ENCODE results near the gene JAZF1.

Gene JAZF1

GRCh38 chr7:28191184-28191583 lies 10.6 kb upstream of the JAZF1 start:
- DNase-seq: no peak

GRCh38 chr7:28190077-28190710 lies 9.6 kb upstream of the JAZF1 start:
- DNase-seq: no peak

- DNase-seq: no peak
Measured at GRCh38 chr7:28187012-28187411, 6.4 kb upstream of the JAZF1 start.

GRCh38 chr7:28183627-28184026 lies 3.0 kb upstream of the JAZF1 start:
- no peak for DNase-seq

GRCh38 chr7:28182071-28182471 lies 1.5 kb upstream of the JAZF1 start:
- no peak for DNase-seq

GRCh38 chr7:28181416-28181815 lies 821 bp upstream of the JAZF1 start:
- DNase-seq: no peak

- no peak for DNase-seq
Measured at GRCh38 chr7:28180031-28180363, 598 bp downstream of the JAZF1 start.

- DNase-seq: no peak
Measured at GRCh38 chr7:28179120-28180030, 1.2 kb downstream of the JAZF1 start.

GRCh38 chr7:28178599-28178998 lies 2.0 kb downstream of the JAZF1 start:
- DNase-seq: no peak

GRCh38 chr7:28177836-28178235 lies 2.8 kb downstream of the JAZF1 start:
- DNase-seq: no peak

- no peak for DNase-seq
Measured at GRCh38 chr7:28176645-28177044, 4.0 kb downstream of the JAZF1 start.

- DNase-seq: no peak
Measured at GRCh38 chr7:28176174-28176573, 4.4 kb downstream of the JAZF1 start.

- DNase-seq: no peak
Measured at GRCh38 chr7:28174901-28175661, 5.5 kb downstream of the JAZF1 start.

GRCh38 chr7:28174442-28174841 lies 6.2 kb downstream of the JAZF1 start:
- DNase-seq: no peak

GRCh38 chr7:28173531-28173930 lies 7.1 kb downstream of the JAZF1 start:
- no peak for DNase-seq

GRCh38 chr7:28172958-28173357 lies 7.6 kb downstream of the JAZF1 start:
- DNase-seq: no peak

GRCh38 chr7:28170701-28171100 lies 9.9 kb downstream of the JAZF1 start:
- DNase-seq: no peak

- DNase-seq: no peak
Measured at GRCh38 chr7:28169230-28169629, 11.4 kb downstream of the JAZF1 start.

- DNase-seq: no peak
Measured at GRCh38 chr7:28168393-28169158, 12.0 kb downstream of the JAZF1 start.

- peak; percentile 61 for DNase-seq
Measured at GRCh38 chr7:28166982-28167715, 13.4 kb downstream of the JAZF1 start.

- peak; percentile 32 for DNase-seq
Measured at GRCh38 chr7:28165961-28166955, 14.3 kb downstream of the JAZF1 start.

Measured in kidney glomerular epithelial cell (primary cell).